H1 (cell line): ENCODE results near the gene CEP85L.

Experiments
- CBX5 ChIP-seq: fragments of 300-800, 300-1000 bp; sonication (generic); IDR thresholded peaks from 2 replicates; pipeline ENCODE4 v1.7.1; 2016; ENCODE audit warnings: antibody characterized with exemption, low read length, low read depth
- SIN3A ChIP-seq, 2 experiments: IDR thresholded peaks in 1 of 2; conservative IDR thresholded peaks in 1 of 2; 2 replicates each; pipeline ENCODE4 v1.6.1; 2011 to 2012; ENCODE audit warnings: low read length in 2 of 2, improper control_type of control experiment in 1 of 2, low read depth in 1 of 2, mild to moderate bottlenecking in 1 of 2
- TF ChIP-seq, protein P1 (sequence below), 3 experiments: IDR thresholded peaks; 1 replicate in 2 of 3; 2 replicates in 1 of 3; pipeline versions ENCODE4 v1.5.1 to v1.6.1; 2011; ENCODE audit warnings: low read length in 3 of 3, mild to moderate bottlenecking in 3 of 3, inconsistent platforms in 2 of 3, low read depth in 1 of 3, moderate library complexity in 1 of 3; ENCODE audit not compliant: insufficient read depth in 1 of 3; ENCODE audit errors: control extremely low read depth in 1 of 3

DNA sequence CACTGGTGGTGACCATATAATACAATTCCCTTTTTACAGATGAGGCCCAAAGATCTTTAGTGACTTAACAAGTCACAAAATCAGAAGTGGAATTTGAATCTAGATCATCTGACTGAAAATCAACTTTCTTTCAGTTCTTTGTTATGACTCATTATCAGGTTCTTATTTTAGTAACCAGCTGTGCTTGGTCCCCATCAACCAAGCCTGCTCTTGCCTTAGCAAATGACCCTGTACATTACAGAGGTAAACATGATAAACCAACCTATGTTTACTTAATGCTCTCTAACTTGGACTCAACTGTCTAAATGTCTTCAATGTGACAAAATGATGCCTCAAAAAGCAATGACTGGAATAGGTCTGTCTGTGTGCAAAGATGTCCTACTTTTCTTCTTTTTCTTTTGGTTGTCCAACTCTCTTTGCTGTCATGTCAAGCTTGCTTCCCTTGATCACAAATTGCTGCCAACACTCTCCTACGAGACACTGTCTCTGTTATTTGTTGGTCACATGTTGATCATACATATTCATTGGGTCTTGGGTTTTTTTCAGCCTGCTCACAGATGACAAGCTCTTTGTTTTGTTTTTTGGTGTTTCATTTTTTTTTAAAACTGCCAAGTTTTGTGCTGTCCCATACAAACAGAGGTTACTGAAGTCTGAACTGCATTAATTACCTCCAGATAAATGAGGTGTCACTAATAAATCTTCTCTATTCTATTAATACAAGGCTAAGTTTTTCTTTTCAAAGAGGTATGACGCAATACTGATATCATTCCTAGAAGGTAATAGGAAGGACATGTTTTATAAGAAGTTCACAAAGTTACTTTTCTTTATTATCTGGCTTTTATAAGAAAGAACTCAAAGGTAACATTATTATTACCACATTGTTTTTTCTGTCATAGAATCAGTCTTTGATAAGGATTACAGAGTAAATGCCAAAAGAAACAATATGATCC is 165.5 kb downstream of the CEP85L start:
- TF ChIP-seq CBX5 (no peak), SIN3A (conservative IDR thresholded peaks at IDR 0.05 in 1 of 2, IDR thresholded peaks at IDR 0.05 in 1 of 2; ENCODE audit: low read depth in 1 of 2, low read length in 2 of 2) (no peak)
- TF ChIP-seq, protein P1, sequence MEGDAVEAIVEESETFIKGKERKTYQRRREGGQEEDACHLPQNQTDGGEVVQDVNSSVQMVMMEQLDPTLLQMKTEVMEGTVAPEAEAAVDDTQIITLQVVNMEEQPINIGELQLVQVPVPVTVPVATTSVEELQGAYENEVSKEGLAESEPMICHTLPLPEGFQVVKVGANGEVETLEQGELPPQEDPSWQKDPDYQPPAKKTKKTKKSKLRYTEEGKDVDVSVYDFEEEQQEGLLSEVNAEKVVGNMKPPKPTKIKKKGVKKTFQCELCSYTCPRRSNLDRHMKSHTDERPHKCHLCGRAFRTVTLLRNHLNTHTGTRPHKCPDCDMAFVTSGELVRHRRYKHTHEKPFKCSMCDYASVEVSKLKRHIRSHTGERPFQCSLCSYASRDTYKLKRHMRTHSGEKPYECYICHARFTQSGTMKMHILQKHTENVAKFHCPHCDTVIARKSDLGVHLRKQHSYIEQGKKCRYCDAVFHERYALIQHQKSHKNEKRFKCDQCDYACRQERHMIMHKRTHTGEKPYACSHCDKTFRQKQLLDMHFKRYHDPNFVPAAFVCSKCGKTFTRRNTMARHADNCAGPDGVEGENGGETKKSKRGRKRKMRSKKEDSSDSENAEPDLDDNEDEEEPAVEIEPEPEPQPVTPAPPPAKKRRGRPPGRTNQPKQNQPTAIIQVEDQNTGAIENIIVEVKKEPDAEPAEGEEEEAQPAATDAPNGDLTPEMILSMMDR (IDR thresholded peaks at IDR 0.05; ENCODE audit: control extremely low read depth in 1 of 3, insufficient read depth in 1 of 3, low read depth in 1 of 3, low read length in 3 of 3) = no peak
